Endothelial cell of umbilical vein (primary cell): ENCODE results near the gene INPP5F. TPM values are rescaled to one million over a fixed set of nuclear protein-coding genes. Genes with fewer than 3 reads are reported as not detected.

Experiments used
- BruUV-seq: library from RNA; stranded (reverse); fragments of 400-500 nt; replicated peaks from 2 replicates; lab custom pipeline; 2021; lab: Mats Ljungman, UMichigan
- CTCF ChIA-PET: fragments of 300-600, 350-600 bp; sonication (Branson Sonifier 250); formaldehyde crosslinking; loops from one replicate; lab custom pipeline; 2021; ENCODE audit warnings: antibody characterized with exemption, inconsistent platforms; lab: Charles Lee
- POLR2A ChIA-PET: fragments of 300-600, 350-600 bp; sonication (Branson Sonifier 250); formaldehyde crosslinking; loops from one replicate; lab custom pipeline; 2021; ENCODE audit warnings: antibody characterized with exemption, inconsistent platforms; lab: Charles Lee
- DNase-seq: peaks from one replicate; pipeline ENCODE4 v3.0.0-alpha.2; 2011; ENCODE audit warnings: low read depth, low spot score
- FAIRE-seq: peaks from 2 replicates; lab custom pipeline; 2011; peaks lifted over from hg19 to GRCh38; lab: Jason Lieb, UNC
- H2AFZ ChIP-seq: 2 replicates; pipeline ENCODE4 v1.6.0; 2012; ENCODE audit warnings: low read depth, low read length, control low read depth, inconsistent platforms
- H3K27ac ChIP-seq: 2 replicates; pipeline ENCODE4 v1.5.1; 2011; ENCODE audit warnings: low read depth, mild to moderate bottlenecking, control low read depth, low read length, moderate library complexity; ENCODE audit not compliant: insufficient read depth
- H3K27me3 ChIP-seq, 2 experiments: 2 replicates each; pipeline versions ENCODE4 v1.6.0 to v1.6.1; 2011; ENCODE audit warnings: low read length in 2 of 2, mixed read lengths in 1 of 2; ENCODE audit not compliant: control insufficient read depth in 2 of 2, insufficient read depth in 2 of 2
- H3K36me3 ChIP-seq, 2 experiments: 2 replicates in 1 of 2; 3 replicates in 1 of 2; pipeline ENCODE4 v1.5.1; 2011; ENCODE audit warnings: low read length in 2 of 2, mild to moderate bottlenecking in 1 of 2, moderate library complexity in 1 of 2; ENCODE audit not compliant: control insufficient read depth in 2 of 2, insufficient read depth in 2 of 2; ENCODE audit errors: extremely low read depth in 1 of 2
- H3K4me1 ChIP-seq: 3 replicates; pipeline ENCODE4 v1.5.1; 2011; ENCODE audit warnings: mild to moderate bottlenecking, low read length; ENCODE audit not compliant: control insufficient read depth, insufficient read depth; ENCODE audit errors: extremely low read depth
- H3K4me2 ChIP-seq: 2 replicates; pipeline ENCODE4 v1.6.1; 2011; ENCODE audit warnings: low read length, control low read depth, mixed read lengths; ENCODE audit not compliant: insufficient read depth
- H3K4me3 ChIP-seq, 3 experiments: fragments of 200-600 bp in 1 of 3; sonication (generic), shearing (Covaris generic) in 1 of 3; replicated peaks in 1 of 3; 2 replicates each; pipeline ENCODE4 v1.5.1; 2011 to 2016; ENCODE audit warnings: control low read depth in 3 of 3, low read length in 3 of 3, mild to moderate bottlenecking in 2 of 3, inconsistent platforms in 1 of 3, low read depth in 1 of 3, moderate library complexity in 1 of 3; ENCODE audit not compliant: insufficient read depth in 1 of 3
- H3K79me2 ChIP-seq: 2 replicates; pipeline ENCODE4 v1.6.0; 2012; ENCODE audit warnings: low read length, inconsistent platforms; ENCODE audit not compliant: control insufficient read depth, insufficient read depth
- H3K9ac ChIP-seq: replicated peaks from 2 replicates; pipeline ENCODE3; 2011; ENCODE audit warnings: low read length, control low read depth; ENCODE audit not compliant: insufficient read depth; ENCODE audit errors: extremely low read depth
- H3K9me1 ChIP-seq: replicated peaks from 3 replicates; pipeline ENCODE4 v1.6.0; 2011; ENCODE audit warnings: mild to moderate bottlenecking, low read length; ENCODE audit not compliant: control insufficient read depth, insufficient read depth; ENCODE audit errors: extremely low read depth
- H3K9me3 ChIP-seq: replicated peaks from 2 replicates; pipeline ENCODE4 v1.5.1; 2012; ENCODE audit warnings: low read length, inconsistent platforms; ENCODE audit not compliant: control insufficient read depth, insufficient read depth
- H4K20me1 ChIP-seq: replicated peaks from 2 replicates; pipeline ENCODE3; 2011; ENCODE audit warnings: mild to moderate bottlenecking, low read length; ENCODE audit not compliant: control insufficient read depth, insufficient read depth; ENCODE audit errors: extremely low read depth
- CTCF ChIP-seq, 2 donors: IDR thresholded peaks; 1 replicate in 1 of 2; 2 replicates in 1 of 2; pipeline ENCODE4 v1.5.1; 2011; ENCODE audit warnings: low read length in 2 of 2, mild to moderate bottlenecking in 2 of 2, moderate library complexity in 2 of 2, control low read depth in 1 of 2, inconsistent platforms in 1 of 2, low read depth in 1 of 2; ENCODE audit not compliant: insufficient read depth in 1 of 2; ENCODE audit errors: extremely low read depth in 1 of 2
- EZH2 ChIP-seq: IDR thresholded peaks from 2 replicates; pipeline ENCODE4 v1.6.1; 2012; ENCODE audit warnings: borderline replicate concordance, low read depth, mild to moderate bottlenecking, moderate library complexity, low read length, inconsistent platforms; ENCODE audit not compliant: severe bottlenecking
- FOS ChIP-seq: IDR thresholded peaks from 2 replicates; pipeline ENCODE4 v1.6.1; 2011; ENCODE audit warnings: mild to moderate bottlenecking, low read length, moderate library complexity, borderline replicate concordance; ENCODE audit not compliant: insufficient read depth
- GATA2 ChIP-seq: IDR thresholded peaks from 2 replicates; pipeline ENCODE4 v1.7.0; 2011; ENCODE audit warnings: low read depth, mild to moderate bottlenecking, moderate library complexity, mixed read lengths, low read length; ENCODE audit not compliant: insufficient read length, insufficient read depth
- JUN ChIP-seq: IDR thresholded peaks from 2 replicates; pipeline ENCODE4 v1.6.1; 2011; ENCODE audit warnings: borderline replicate concordance, low read depth; ENCODE audit not compliant: insufficient read length, insufficient read depth
- MAX ChIP-seq: IDR thresholded peaks from 2 replicates; pipeline ENCODE4 v1.6.1; 2011; ENCODE audit not compliant: insufficient read depth, insufficient read length
- MYC ChIP-seq: IDR thresholded peaks from one replicate; pipeline ENCODE4 v1.6.1; 2011; ENCODE audit warnings: mild to moderate bottlenecking, low read depth, low read length
- POLR2A ChIP-seq: IDR thresholded peaks from 2 replicates; pipeline ENCODE4 v1.6.1; 2012; ENCODE audit warnings: low read depth, mild to moderate bottlenecking, control low read depth, low read length
- POLR2AphosphoS5 ChIP-seq: IDR thresholded peaks from 2 replicates; pipeline ENCODE4 v1.6.1; 2012; ENCODE audit warnings: low read depth, mild to moderate bottlenecking, control low read depth, low read length, moderate library complexity; ENCODE audit not compliant: insufficient read depth
- dilution Hi-C: fragments of 300-500 bp; cut with MboI; formaldehyde crosslinking; loops from one replicate; pipeline ENCODE4 v1.15.0; 2019; ENCODE audit warnings: low sequenced_read_pairs; ENCODE audit not compliant: extremely low pct_ligation_motif_present
- intact Hi-C: fragments of 100-400 bp; cut with micrococcal nuclease; formaldehyde crosslinking; loops from one replicate; pipeline ENCODE4 v1.10.0; 2022
- polyA plus RNA-seq, 4 experiments: library from polyadenylated mRNA; depleted of rRNA in 3 of 4; stranded (reverse) in 3 of 4; unstranded in 1 of 4; fragments of >200 nt; gene quantifications; 2 replicates each; pipeline versions ENCODE4 v1.2.1 to v1.2.3, GENCODE V29; 2011 to 2012; ENCODE audit warnings: missing spikeins in 1 of 4
- total RNA-seq: library from RNA; stranded (reverse); gene quantifications from 2 replicates; pipeline ENCODE4 v1.2.3, GENCODE V29; 2021

The INPP5F gene
- total and polyA plus RNA-seq, 2 donors (not counting 3 experiments of a cell fraction or from before 2014, with no cell fraction given): 6.1 to 20.3 TPM

- Histone ChIP-seq H3K4me1 (peaks cover 20% of the 10 kb centered on the region), H2AFZ (peak overlapping the region; percentile 27), H3K9ac (peak overlapping the region; percentile 73), H3K4me3 (peak overlapping the region in 2 of 3 experiments; percentile 37 to 56), H4K20me1 (no peaks in the 10 kb centered on the region), H3K27me3 (no peaks in the 10 kb centered on the region), H3K79me2 (peaks cover 20% of the 10 kb centered on the region), H3K9me1 (no peaks in the 10 kb centered on the region), H3K4me2 (peak overlapping the region; percentile 70), H3K36me3 (no peaks in the 10 kb centered on the region), H3K27ac (peak overlapping the region; percentile 80), H3K9me3 (no peaks in the 10 kb centered on the region)
- DNase-seq: no peak
- peak; percentile 18 for FAIRE-seq
- dilution Hi-C loops (no loop called here), intact Hi-C loops (loop anchor here (1.0 kb wide), 2 partner anchors 39 to 74 kb away; partner anchors contain the start of gene BAG3)
- ChIA-PET POLR2A (interaction anchor here (0.9 to 2.3 kb wide), 5 partner anchors 9 to 128 kb away, joined by 4 to 8 read pairs (median 6); partner anchors contain the start of gene BAG3), CTCF (interaction anchor here (0.7 to 4.2 kb wide), 26 partner anchors 9 to 276 kb away, joined by 3 to 48 read pairs (median 4); partner anchors contain the start of genes BAG3, MCMBP and RGS10)
- no TSS peak for BruUV-seq
- TF ChIP-seq POLR2AphosphoS5 (peak; percentile 55), GATA2 (no peak), MYC (no peak), CTCF (IDR thresholded peaks at IDR 0.05; ENCODE audit: extremely low read depth in 1 of 2, insufficient read depth in 1 of 2, low read depth in 1 of 2, low read length in 2 of 2) (no peak), FOS (no peak), EZH2 (no peak), MAX (no peak), POLR2A (peak; percentile 77), JUN (no peak)
These were observed 378 bp upstream of the INPP5F start for GRCh38 chr10:119725517-119725827.
